ENCODE measurements around the gene C1QL1. TPM values are rescaled to one million over a fixed set of nuclear protein-coding genes. Genes with fewer than 3 reads are reported as not detected.

C1QL1 gene
- total and polyA plus RNA-seq, 2 experiments from 2014 or later = 12.8 to 54.9 TPM

GRCh38 chr17:44969144-44969780 lies 1.2 kb upstream of the C1QL1 start:
- Histone ChIP-seq H3K9me2 (replicated peaks; ENCODE audit: insufficient read depth) (no peaks in the 10 kb centered on the region), H3K36me3 (replicated peaks; ENCODE audit: insufficient read depth, low read depth) (no peaks in the 10 kb centered on the region), H3K4me1 (ENCODE audit: insufficient read depth) (peaks cover 8% of the 10 kb centered on the region), H2AFZ (peak overlapping the region; percentile 74), H3K27ac (peak overlapping the region; percentile 31), H3K4me3 (no peak overlapping the region), H3K4me2 (peak overlapping the region; percentile 95), H4K20me1 (ENCODE audit: insufficient read depth, poor library complexity, severe bottlenecking) (no peaks in the 10 kb centered on the region), H3K9me3 (ENCODE audit: low read depth) (no peaks in the 10 kb centered on the region), H3K27me3 (peaks cover 79% of the 10 kb centered on the region), H3K79me2 (no peaks in the 10 kb centered on the region)
- no peak for DNase-seq (ENCODE audit: low spot score)
- WGBS (ENCODE audit: low lambda C conversion rate, missing lambda C conversion rate) = 30% methylated on average over 19 of the region's 19 CpGs
- TF ChIP-seq EZH2phosphoT487 (IDR thresholded peaks at IDR 0.05; ENCODE audit: low read depth, severe bottlenecking, unreplicated experiment) (no peak), EZH2 (IDR thresholded peaks at IDR 0.05; ENCODE audit: borderline replicate concordance) (no peak)
- TF ChIP-seq, protein P1, sequence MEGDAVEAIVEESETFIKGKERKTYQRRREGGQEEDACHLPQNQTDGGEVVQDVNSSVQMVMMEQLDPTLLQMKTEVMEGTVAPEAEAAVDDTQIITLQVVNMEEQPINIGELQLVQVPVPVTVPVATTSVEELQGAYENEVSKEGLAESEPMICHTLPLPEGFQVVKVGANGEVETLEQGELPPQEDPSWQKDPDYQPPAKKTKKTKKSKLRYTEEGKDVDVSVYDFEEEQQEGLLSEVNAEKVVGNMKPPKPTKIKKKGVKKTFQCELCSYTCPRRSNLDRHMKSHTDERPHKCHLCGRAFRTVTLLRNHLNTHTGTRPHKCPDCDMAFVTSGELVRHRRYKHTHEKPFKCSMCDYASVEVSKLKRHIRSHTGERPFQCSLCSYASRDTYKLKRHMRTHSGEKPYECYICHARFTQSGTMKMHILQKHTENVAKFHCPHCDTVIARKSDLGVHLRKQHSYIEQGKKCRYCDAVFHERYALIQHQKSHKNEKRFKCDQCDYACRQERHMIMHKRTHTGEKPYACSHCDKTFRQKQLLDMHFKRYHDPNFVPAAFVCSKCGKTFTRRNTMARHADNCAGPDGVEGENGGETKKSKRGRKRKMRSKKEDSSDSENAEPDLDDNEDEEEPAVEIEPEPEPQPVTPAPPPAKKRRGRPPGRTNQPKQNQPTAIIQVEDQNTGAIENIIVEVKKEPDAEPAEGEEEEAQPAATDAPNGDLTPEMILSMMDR (IDR thresholded peaks at IDR 0.05; ENCODE audit: poor library complexity) = no peak

GRCh38 chr17:44967907-44968224 lies 237 bp downstream of the C1QL1 start:
- no peak for TF ChIP-seq EZH2phosphoT487 (IDR thresholded peaks at IDR 0.05; ENCODE audit: low read depth, severe bottlenecking, unreplicated experiment)
- TF ChIP-seq EZH2 (IDR thresholded peaks at IDR 0.05; ENCODE audit: borderline replicate concordance) = no peak
- TF ChIP-seq, protein P1 (IDR thresholded peaks at IDR 0.05; ENCODE audit: poor library complexity) = no peak
- H3K4me3 ChIP-seq = no peak overlapping the region
- peak overlapping the region; percentile 72 for H3K4me2 ChIP-seq
- H2AFZ ChIP-seq = no peak overlapping the region
- peaks cover 73% of the 10 kb centered on the region for H3K27me3 ChIP-seq
- no peaks in the 10 kb centered on the region for H3K36me3 ChIP-seq (replicated peaks; ENCODE audit: insufficient read depth, low read depth)
- no peaks in the 10 kb centered on the region for H3K9me3 ChIP-seq (ENCODE audit: low read depth)
- H3K4me1 ChIP-seq (ENCODE audit: insufficient read depth) = peaks cover 8% of the 10 kb centered on the region
- H3K27ac ChIP-seq = no peak overlapping the region
- WGBS (ENCODE audit: low lambda C conversion rate, missing lambda C conversion rate) = 5% methylated on average over 23 of the region's 47 CpGs
- H4K20me1 ChIP-seq (ENCODE audit: insufficient read depth, poor library complexity, severe bottlenecking) = no peaks in the 10 kb centered on the region
- no peak for DNase-seq (ENCODE audit: low spot score)
- H3K79me2 ChIP-seq = no peaks in the 10 kb centered on the region
- no peaks in the 10 kb centered on the region for H3K9me2 ChIP-seq (replicated peaks; ENCODE audit: insufficient read depth)

DNA sequence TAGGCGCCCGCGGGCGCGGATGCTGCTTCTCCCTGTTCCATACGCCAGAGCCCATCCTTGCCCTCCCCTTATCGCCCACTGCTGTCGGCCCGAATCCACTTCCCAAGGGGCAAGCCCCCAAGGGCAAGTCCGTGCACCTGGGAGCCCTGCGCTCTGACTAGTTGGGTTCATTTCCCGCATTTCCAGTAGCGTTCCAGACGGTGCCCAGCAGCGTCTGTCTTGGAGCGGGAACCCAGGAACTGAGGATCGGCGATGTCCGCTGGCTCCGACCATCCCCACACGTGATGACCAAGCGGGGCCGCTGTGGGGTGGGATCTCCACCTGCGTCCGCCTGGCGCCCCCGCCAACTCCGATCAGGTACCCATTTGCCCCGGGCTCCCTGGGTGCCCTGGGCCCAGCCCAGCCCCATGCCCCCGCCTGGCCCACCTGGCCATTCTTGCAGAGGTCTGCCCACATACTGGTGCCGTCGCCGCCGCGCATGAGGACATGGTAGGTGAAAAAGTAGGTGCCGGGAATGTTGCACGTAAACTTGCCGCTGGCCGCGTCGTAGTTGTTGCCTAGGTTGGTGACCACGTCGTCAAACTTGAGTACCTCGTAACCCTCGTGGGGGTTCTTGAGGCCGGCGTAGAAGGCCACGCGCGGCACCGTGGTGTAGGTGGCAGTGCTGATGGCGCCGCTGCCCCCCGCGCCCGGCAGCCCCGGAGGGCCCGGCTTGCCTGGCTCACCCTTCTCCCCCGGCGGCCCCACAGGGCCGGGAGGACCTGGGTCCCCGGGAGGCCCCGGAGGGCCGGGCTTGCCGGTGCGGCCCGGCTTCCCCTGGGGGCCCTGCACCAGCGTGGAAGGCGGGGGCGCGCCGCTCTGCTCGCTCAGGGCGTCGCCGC lies 837 bp downstream of the C1QL1 start:
- TF ChIP-seq EZH2phosphoT487 (IDR thresholded peaks at IDR 0.05; ENCODE audit: low read depth, severe bottlenecking, unreplicated experiment) = peak; percentile 37
- TF ChIP-seq, protein P1 (IDR thresholded peaks at IDR 0.05; ENCODE audit: poor library complexity) = no peak
- peak; percentile 97 for TF ChIP-seq EZH2 (IDR thresholded peaks at IDR 0.05; ENCODE audit: borderline replicate concordance)
- H4K20me1 ChIP-seq (ENCODE audit: insufficient read depth, poor library complexity, severe bottlenecking) = no peaks in the 10 kb centered on the region
- peaks cover 8% of the 10 kb centered on the region for H3K4me1 ChIP-seq (ENCODE audit: insufficient read depth)
- peaks cover 72% of the 10 kb centered on the region for H3K27me3 ChIP-seq
- 9% methylated on average over 71 of the region's 76 CpGs for WGBS (ENCODE audit: low lambda C conversion rate, missing lambda C conversion rate)
- peak overlapping the region; percentile 72 for H3K4me2 ChIP-seq
- H3K36me3 ChIP-seq (replicated peaks; ENCODE audit: insufficient read depth, low read depth) = no peaks in the 10 kb centered on the region
- H3K9me2 ChIP-seq (replicated peaks; ENCODE audit: insufficient read depth) = no peaks in the 10 kb centered on the region
- H2AFZ ChIP-seq = peak overlapping the region; percentile 11
- H3K79me2 ChIP-seq = no peaks in the 10 kb centered on the region
- no peaks in the 10 kb centered on the region for H3K9me3 ChIP-seq (ENCODE audit: low read depth)
- DNase-seq (ENCODE audit: low spot score) = no peak
- H3K4me3 ChIP-seq = no peak overlapping the region
- no peak overlapping the region for H3K27ac ChIP-seq
